Measurements from ENCODE around the gene PTPN3.

DNA sequence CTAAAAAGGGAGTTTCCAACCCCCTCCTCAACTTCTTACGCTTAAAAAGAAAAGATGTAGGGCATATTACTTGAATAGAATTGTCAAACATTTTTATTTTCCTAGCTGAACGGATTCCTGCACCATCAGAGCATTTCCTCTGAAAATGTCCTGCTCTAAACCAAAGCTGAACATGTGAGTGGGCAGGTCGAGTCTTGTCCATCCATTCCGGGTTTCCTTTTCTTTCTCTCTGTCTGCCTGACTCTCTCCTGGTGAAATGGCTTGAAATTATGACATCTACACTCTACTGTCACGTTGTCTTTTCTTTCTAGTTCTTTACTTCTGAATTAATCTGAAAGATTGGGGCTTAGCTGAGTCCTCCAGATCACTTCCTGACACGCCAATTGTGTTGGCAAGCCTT lies 39.2 kb upstream of the PTPN3 start:
- TF ChIP-seq ZNF274 (IDR thresholded peaks at IDR 0.05; ENCODE audit: low read depth, low read length) (no peak), YY1 (IDR thresholded peaks at IDR 0.05; ENCODE audit: insufficient read depth, insufficient read length) (no peak)
